ENCODE data around the gene DEFB115.

GRCh38 chr20:31239139-31239538 is 18.3 kb upstream of the DEFB115 start:
- TF ChIP-seq CTCF (IDR thresholded peaks at IDR 0.05; ENCODE audit: low read length): no peak
- no peak for TF ChIP-seq EZH2 (optimal IDR thresholded peaks at IDR 0.05; ENCODE audit: low read depth, low read length)
- TF ChIP-seq EZH2phosphoT487 (IDR thresholded peaks at IDR 0.05; ENCODE audit: low read length): no peak

Measured in MM.1S (cell line).